ENCODE data around the gene PFKM.

The PFKM gene

DNA sequence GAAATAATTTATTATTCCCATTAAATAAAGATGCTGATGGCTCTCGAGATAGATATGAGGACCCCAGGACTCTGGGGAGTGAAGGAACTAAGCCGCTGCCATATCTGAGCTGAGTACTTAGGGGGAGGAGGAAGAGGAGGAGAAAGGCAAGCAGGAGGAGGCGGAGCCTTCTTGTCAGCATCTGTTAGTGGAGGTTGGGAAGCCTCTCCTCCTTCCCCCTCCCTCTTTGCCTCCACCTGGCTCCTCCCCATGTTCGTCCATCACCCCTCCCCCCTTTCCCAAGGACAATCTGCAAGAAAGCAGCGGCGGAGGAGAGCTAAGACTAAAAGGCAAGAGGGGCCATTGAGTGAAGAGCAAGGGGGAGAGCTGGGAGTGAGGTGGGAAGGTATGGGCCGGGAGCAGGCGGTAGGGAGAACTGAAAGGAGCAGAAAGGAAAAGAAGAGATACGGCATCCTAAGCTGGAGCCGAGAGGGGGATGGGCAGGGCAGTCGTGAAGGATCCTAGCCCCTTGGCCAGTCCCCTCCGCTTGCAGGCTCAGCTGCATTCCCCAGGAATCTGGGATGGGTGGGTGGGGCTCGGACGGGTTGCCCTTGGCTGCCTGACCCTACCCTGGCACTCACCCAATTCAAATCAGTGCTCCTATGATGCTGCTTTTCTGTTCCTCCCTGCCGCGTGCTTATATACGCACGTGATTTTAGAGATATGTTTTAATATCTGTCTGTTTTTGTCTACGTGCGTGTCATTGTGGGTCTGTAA, at the start of gene PFKM:
PFKM (plus strand) TSS at position 287 of the 756 bp plus-strand sequence. CDS start 3,411 bp downstream, outside the sequence.
- peak; percentile 74 for DNase-seq (ENCODE audit: low spot score)

DNA sequence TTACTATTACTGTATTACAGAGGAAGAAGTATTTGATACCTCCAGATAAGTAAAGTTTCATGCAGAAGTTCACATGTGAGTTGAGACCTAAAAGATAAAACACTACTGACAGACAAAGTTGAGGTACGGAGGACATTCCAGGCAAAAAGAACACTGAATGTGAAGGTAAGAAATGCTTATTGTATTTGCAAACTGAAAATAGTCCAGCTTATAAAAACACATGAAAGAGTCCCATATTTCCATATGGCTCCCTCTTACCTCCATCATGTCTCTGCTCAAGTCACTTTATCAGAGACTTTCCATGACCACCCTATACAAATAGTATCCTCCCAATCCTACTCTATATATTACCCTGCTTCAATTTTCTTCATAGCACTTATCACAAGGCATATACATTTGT, 49.1 kb upstream of the PFKM start:
- DNase-seq (ENCODE audit: low spot score): no peak

DNA sequence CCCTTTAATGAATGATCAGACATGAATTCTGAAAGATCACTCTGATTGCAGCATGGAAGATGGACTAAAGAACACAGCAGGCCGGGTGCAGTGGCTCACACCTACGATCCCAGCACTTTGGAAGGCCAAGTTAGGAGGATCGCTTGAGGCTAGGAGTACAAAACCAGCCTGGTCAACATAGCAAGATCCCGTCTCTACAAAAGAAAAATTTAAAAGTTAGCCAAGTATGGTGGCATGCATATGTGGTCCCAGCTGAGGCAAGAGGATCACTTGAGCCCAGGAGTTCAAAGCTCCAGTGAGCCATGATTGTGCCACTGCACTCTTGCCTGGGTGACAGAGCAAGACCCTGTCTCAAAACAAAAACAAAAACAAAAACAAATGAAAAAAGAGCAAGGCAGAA, 48.4 kb upstream of the PFKM start:
- DNase-seq (ENCODE audit: low spot score): no peak

DNA sequence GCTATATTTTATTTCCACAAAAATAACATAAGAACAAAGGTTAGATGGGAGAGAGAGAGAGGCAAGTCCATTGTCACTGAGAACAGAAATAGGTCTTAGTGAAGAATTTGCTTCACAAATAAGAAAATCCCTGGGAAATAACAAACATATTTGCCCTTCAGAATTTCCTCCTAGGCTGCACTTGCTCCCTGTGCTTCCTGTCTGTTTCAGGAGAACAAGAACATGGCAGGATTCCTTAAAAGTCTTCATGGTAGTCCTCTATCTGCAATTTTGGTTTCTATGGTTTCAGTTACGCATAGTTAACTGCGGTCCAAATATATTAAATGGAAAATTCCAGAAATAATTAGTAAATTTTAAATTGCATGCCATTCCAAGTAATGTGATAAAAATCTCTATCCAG, 47.4 kb upstream of the PFKM start:
- DNase-seq (ENCODE audit: low spot score): no peak

DNA sequence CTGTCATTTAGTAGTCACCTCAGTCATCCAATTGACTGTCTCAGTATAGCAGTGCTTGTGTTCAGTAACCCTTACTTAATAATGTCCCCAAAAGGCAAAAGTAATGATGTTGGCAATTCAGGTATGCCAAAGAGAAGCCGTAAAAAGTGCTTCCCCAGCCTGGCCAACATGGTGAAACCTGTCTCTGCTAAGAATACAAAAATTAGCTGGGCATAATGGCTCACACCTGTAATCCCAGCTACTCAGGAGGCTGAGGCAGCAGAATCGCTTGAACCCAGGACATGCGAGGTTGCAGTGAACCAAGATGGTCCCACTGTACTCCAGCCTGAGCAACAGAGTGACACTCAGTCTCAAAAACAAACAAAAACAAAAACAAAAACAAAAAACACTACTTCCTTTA, 46.9 kb upstream of the PFKM start:
- DNase-seq (ENCODE audit: low spot score): no peak

DNA sequence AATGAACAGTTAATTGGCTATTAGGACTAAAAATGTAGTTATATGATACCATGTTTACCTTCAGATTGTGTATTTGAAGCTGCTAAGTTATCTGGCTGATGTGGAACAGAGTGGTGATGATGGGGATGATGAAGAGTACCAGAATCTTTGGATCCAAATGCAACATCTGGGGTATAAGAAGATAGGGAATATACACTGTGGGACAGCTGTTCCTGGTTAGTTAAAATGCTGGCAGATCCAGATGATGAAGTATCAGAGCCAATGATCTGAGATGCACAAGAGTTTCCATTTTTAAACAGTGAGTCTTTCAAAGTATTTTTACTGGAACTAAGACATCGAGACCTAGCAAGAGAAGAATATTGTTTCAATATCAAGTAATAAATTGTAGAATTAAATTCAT, 44.9 kb upstream of the PFKM start:
- DNase-seq (ENCODE audit: low spot score): no peak

DNA sequence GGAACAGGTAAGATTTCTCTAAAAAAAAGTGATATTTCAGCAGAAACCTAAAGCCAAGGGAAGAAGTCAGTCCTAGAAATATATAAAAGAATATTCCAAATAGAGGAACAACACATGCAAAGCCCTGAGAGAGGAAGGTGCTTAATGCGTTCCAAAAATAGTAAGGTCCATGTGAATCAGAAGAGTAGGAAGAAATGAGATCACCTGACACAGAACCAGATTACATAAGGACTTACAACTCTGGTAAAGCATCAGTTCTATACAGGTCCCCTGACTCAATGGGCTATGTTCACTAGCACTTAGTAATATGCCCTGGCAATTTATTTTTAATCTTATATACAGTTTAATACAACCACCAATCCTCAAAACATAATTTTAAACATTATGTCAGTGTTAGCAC, 43.3 kb upstream of the PFKM start:
- no peak for DNase-seq (ENCODE audit: low spot score)

DNA sequence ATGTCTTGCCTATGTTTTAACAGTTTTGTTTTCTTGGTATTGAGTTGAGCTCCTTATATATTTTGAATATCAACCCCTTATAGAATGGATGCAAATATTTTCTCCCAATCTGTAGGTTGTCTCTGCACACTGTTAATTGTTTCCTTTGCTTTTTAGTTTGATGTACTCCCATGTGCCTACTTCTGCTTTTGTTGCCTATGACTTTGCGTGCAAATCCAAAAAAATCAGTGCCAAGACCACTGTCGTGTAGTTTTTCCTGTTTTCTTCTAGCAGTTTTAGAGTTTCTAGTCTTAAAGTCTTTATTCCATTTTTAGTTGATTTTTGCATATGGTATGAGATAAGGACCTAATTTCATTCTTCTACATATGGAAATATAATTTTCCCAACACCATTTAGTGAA, 42.1 kb upstream of the PFKM start:
- no peak for DNase-seq (ENCODE audit: low spot score)

DNA sequence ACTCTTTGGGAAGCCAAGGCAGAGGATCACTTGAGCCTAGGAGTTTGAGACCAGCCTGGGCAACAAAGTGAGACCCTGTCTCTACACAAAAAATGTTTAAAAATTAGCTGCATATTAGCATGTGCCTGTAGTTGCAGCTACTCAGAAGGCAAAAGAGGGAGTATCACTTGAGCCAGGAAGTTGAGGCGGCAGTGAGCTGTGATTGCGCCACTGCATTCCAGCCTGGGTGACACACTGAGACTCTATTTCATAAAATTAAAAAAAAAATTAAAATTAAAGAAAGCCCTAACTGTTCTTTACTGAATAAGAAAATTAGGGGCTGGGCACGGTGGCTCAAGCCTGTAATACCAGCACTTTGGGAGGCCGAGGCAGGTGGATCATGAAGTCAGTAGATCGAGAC, 40.3 kb upstream of the PFKM start:
- DNase-seq (ENCODE audit: low spot score): no peak

DNA sequence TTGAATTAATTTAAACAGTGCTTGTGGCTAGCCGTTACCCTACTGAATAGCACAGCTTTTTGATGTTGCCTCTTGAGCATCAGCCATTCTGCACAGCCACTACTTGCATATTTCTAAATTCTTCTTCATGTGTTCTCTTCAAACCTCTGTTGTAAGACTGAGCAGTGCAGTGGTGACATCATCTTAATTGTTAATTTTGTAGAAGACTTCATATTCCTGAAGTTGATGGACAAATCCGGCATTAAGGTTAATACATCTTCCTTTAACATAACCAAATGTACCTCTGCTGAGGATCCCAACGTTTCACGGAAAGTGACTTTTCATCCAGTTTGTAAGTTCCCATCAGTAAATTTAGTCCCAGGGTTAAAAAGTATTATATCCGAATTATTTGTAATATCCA, 38.9 kb upstream of the PFKM start:
- DNase-seq (ENCODE audit: low spot score): no peak

DNA sequence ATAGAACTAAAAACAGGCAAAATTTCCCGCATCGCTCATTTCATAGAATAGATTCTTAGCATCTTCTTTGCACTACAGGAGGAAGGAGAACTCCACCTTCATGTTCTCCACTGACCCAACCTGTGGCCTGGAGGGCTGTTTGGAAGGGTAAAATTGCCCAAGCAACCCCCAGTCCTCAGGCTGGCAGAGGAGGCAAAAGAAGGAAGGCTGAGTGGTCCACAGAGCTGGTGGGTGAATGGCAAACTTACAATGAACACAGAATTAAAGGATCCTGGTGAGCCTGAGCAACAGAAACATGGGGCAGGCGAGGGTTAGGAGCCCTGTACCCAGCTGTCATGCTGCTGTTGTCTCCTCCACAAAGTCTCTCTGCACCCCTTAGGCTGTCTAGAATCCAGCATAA, 38.3 kb upstream of the PFKM start:
- DNase-seq (ENCODE audit: low spot score): no peak

DNA sequence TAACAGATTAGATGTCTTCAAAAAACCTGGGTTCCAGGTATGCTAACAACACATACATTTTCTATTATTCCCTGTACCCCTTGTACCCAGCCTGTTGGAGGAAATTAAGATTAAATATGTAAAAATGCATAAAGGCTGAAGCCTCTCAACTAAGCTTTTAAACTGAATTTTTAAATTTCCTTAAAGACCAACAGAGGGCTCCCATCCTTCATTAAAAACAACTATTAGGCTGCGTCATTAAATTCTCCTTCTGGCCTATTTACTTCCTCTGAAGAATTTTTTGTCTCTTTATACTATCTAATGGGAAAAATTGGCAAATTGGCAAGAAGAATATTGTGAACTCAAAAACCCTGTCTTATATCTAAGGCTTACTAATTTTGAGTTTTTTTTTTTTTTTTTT, 35.1 kb upstream of the PFKM start:
- no peak for DNase-seq (ENCODE audit: low spot score)

DNA sequence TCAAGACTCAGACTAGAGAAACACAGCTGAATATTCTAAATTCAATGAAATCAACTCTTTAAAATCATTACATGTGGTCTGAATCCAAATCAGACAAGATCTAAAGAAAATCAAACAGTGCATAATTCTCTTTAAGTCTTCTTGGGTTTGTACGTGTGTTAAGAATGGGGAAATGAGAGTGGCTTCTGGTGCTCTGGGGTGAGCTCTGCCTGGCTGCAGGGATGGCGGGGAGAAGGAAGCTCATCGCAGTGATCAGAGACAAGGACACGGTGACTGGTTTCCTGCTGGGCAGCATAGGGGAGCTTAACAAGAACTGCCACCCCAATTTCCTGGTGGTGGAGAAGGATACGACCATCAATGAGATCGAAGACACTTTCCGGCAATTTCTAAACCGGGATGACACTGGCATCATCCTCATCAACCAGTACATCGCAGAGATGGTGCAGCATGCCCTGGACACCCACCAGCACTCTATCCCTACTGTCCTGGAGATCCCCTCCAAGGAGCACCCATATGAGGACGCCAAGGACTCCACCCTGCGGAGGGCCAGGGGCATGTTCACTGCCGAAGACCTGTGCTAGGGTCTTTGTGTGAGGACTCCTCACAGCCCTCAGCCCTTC, 34.2 kb upstream of the PFKM start:
- no peak for DNase-seq (ENCODE audit: low spot score)

DNA sequence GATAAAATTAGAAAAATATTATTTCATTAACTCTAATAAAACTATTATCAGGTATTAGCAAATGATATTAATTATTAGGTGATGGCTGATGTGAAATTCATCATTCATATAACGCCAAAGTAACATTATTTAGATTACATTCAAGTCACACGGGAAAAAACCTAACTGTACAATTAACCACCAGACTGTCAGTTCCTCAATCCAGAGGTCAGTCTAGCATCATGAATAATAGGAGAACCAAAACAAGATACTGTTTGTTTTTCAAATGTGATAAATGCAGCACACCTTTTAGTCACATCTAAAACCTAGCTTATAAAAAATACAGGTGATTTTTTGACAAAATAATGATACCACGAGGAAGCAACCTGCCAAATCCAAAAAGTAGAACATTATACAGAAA, 32.8 kb upstream of the PFKM start:
- DNase-seq (ENCODE audit: low spot score): no peak

DNA sequence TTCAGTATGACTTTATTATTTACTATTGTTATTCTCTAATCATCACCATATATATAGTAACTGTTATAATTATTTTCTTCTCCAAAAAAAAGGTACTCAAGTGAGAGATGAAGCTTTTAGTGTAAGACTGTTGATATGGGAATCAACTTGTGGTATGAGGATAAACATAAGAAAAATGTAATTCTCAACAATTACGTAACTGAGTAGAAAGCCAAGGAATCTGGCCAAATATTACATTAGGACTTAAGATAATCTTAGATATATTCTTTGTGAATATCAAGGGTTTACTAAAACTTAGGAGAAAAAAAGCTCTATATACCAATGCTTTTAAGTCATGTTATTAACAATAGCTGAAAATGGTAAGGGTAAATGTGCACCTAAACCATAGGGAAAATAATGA, 26.6 kb upstream of the PFKM start:
- DNase-seq (ENCODE audit: low spot score): no peak

DNA sequence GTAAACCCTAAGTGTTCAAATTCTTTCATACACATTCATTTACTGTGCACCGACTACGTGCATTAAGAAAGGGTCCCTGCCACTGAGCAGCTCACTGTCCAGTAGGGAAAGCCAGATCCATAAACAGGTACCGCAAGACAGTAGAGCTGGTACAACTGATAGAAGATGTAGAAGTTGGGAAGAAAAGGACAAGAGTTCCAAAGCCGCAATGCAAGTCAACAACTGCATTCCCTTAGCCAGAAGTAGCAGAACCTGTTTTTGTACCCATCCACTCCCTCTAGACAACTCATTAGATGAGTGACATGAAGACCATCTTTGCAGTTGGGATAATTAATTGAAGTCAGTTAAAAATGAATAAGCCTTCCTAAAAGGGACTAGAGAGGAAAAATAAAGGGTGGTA, 14.6 kb upstream of the PFKM start:
- no peak for DNase-seq (ENCODE audit: low spot score)

DNA sequence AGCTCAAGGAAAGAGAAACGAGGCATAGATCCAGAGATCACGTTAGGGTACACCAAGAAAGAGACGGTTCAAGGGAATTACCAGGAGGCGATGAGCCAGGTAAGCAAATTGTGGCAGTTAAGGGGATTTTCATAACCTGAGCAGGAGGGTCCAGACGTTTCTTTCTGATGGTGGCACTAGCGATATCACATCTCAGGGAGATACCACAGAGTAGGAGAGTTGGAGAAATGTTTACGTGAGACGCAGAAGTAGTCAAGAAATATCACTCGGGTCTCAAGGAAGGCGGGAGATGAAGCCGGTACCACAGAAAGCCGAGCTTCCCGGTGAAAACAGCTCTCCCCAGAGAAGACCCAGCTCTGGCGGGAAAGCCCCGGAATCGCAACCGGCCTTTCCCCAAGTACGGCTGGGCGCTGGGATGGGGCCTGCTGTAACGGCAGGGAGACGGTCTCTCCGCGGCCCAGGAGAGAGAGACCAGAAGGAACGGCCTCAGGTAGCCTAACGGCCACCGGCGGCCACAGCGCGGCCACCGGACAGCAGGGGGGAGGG, 13.8 kb upstream of the PFKM start:
- DNase-seq (ENCODE audit: low spot score): peak; percentile 15

DNA sequence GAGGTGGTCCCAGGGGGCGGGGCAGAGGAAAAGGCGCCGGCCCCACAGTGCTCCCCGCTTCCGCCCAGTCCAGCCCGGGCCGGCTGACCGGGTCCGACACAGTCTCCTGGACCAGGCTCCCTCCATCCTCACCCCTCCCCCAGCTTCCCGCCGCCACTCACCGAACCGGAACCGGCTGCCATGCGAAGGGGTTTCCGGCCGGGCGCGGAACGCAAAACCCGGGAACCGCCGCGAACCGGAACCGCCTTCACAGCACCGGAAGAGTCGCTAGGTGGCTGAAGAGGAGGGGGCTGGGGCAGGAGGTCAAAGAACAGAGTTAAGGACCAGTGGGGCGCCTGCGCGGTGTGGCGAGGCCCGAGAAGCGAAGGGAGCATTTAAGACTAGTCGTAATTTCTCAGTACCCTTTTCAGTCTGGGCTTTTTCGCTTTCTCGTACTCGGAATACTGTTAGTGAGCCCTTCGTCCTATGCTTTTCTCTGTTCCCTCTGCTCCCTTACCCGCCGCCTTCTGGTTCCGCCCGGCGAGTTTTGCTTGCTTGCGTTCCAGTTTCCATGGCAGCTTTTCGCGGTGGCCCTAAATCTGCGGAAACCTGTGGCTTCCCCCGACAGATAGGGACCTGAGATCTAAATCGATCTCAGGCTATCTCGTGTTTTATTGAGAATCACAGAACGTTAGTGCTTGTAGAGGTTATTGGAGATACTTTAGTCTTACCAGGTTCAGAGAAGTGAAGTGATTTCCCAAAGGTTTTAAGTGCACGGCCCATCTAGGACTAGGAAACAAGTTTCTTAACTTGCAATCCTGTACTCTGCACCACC, 13.1 kb upstream of the PFKM start, which contains the start of gene SENP1:
SENP1 (minus strand) TSS at position 213 of the 814 bp plus-strand sequence. CDS start 4,607 bp downstream, outside the sequence.
- peak; percentile 61 for DNase-seq (ENCODE audit: low spot score)

DNA sequence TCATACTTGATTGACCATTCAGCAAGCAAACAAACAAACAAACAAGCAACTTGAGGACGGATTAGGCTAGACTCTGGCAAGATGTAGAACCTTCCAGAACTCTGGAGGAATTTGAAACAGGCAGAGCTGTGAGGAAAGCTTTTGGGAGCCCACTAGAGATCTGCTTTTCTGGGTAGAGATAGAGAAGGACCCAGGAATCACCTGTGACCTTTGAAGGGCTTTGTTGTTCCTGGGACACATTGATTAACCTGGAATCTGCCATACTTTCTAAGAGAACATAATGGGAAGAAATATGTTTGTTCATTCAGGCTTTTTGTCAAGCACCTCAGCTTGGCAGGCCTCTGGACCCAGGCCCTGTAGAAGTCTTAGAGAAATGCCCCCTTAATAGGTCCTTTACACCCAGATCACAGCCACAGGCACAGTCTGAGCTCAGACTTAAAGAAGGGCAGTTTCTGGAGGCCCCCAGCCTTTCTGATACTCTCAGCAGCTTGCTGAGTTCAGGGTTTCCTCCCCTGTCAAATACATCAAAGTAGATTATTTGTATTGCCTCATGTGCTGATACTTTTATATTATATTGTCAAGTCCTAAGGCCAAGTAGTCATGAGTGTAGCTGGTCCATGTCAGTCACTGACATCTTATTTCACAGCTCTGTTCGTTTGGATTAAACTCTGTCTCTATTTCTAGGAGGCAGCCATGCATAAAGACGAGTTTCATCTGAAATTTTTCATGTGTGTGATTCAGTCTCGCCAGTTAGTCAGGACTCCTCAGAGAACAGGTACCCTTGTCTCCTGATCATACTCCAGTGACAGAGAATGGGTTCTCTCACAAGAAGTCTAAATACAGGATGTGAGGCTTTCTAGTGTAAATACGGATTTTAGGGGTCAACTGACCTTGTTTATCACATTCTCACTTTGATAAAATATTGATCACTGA, 12.2 kb upstream of the PFKM start:
- no peak for DNase-seq (ENCODE audit: low spot score)

DNA sequence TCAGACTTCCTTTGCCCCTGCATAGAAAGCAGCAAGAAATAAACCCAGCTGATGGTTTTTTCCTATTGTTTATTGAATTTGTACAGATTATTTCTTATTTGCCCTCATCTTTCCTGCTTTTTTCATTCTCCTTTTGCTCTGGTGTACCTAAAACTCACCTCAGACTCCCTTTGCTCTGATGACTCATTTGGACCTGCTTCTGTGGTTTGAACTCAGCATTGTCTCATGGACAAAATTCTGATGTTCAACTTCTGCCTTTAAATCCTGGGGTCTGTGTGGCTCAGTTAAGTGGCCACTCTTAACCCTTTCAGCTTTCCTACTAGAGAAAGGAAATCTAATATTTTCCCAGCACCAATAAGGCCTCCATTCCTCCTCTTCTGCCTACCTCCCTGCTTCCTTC, 9.7 kb upstream of the PFKM start:
- no peak for DNase-seq (ENCODE audit: low spot score)

DNA sequence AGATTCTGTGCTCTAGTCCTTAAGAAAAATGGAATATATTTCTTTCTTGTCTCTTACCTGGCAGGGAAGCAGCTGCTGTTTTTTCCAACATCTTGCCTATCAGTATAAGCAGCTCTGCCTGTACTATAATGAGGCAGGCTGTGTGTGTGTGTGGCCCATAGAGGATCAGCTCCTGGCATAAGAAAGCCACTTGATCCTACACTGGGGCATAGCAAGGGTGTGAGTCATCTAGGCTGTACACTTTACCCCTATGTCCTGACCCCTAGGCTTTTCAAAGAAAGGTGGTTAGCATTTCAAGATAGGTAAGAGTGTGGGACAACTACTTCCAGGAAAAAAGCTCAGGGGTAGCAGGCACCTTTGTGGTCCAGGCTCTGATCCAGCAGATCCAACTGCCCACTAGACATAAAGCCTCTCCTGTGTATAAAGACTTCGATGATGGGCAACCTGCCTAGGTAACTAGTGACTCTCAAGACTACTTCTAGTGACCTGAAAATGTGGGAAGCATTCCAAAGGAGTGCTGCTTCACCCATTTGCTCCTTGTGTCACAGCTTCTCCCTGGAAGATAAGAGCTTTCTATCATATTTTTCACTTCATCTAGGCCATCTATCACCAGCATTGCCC, 8.4 kb upstream of the PFKM start:
- no peak for DNase-seq (ENCODE audit: low spot score)
